Endothelial cell (in vitro differentiated cells): ENCODE results near the gene GRAMD2B. TPM values are rescaled to one million over a fixed set of nuclear protein-coding genes. Genes with fewer than 3 reads are reported as not detected.

Source experiments
- DNase-seq: peaks from one replicate; pipeline ENCODE4 v3.0.0; 2021; ENCODE audit warnings: low spot score
- H3K27ac Mint-ChIP-seq: one replicate; pipeline ENCODE4 v1.8.0; 2021; ENCODE audit warnings: mixed read lengths, inconsistent platforms; ENCODE audit not compliant: unreplicated experiment
- H3K27me3 Mint-ChIP-seq: one replicate; pipeline ENCODE4 v1.8.0; 2021; ENCODE audit warnings: mild to moderate bottlenecking, moderate library complexity, mixed read lengths, inconsistent platforms; ENCODE audit not compliant: unreplicated experiment
- H3K36me3 Mint-ChIP-seq: one replicate; pipeline ENCODE4 v1.8.0; 2021; ENCODE audit warnings: mild to moderate bottlenecking, low read depth, mixed read lengths, inconsistent platforms; ENCODE audit not compliant: unreplicated experiment
- H3K4me1 Mint-ChIP-seq: one replicate; pipeline ENCODE4 v1.8.0; 2021; ENCODE audit warnings: mild to moderate bottlenecking, mixed read lengths, inconsistent platforms; ENCODE audit not compliant: unreplicated experiment
- H3K4me3 Mint-ChIP-seq: one replicate; pipeline ENCODE4 v1.8.0; 2021; ENCODE audit warnings: mild to moderate bottlenecking, mixed read lengths, inconsistent platforms; ENCODE audit not compliant: unreplicated experiment
- H3K9me3 Mint-ChIP-seq: one replicate; pipeline ENCODE4 v1.8.0; 2021; ENCODE audit warnings: mixed read lengths, inconsistent platforms; ENCODE audit not compliant: unreplicated experiment
- total RNA-seq: library from RNA; stranded (reverse); fragmentation: NEBNext Ultra II Directional; extraction: Animal tissue kit (Norgen Biotek cat#: 25700); gene quantifications from one replicate; pipeline ENCODE4 v1.2.1, GENCODE V29; 2021; ENCODE audit not compliant: unreplicated experiment
- TF ChIP-seq, protein P1 (sequence below): fragments of 200-600 bp; sonication (generic); IDR thresholded peaks from one replicate; pipeline ENCODE4 v1.5.0; 2021; ENCODE audit warnings: antibody characterized with exemption; ENCODE audit not compliant: unreplicated experiment

Gene GRAMD2B
- total RNA-seq, 1 donor from 2014 or later: 13.4 TPM

DNA sequence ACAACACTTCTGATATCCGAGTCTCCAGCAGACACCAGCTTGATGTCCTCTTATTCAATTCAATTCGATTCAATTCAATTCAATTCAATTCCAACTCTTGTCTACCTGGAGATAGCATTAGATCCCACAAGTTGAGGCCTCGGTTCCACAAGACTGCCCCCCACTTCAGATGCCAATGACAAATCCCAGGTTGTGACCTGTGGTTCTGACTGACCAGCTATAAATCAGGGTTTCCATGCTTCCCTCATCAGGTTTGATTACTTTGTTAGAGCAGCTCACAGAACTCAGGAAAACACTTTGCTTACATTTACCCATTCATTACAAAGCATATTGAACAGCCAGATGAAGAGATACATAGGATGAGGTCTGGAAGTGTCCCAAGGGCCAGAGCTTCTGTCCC lies 89.2 kb downstream of the GRAMD2B start:
- Mint-ChIP-seq H3K9me3 (no peaks in the 10 kb centered on the region), H3K36me3 (no peaks in the 10 kb centered on the region), H3K4me1 (peaks cover 11% of the 10 kb centered on the region), H3K27me3 (peaks cover 3% of the 10 kb centered on the region), H3K27ac (no peak overlapping the region), H3K4me3 (no peak overlapping the region)
- TF ChIP-seq, protein P1, sequence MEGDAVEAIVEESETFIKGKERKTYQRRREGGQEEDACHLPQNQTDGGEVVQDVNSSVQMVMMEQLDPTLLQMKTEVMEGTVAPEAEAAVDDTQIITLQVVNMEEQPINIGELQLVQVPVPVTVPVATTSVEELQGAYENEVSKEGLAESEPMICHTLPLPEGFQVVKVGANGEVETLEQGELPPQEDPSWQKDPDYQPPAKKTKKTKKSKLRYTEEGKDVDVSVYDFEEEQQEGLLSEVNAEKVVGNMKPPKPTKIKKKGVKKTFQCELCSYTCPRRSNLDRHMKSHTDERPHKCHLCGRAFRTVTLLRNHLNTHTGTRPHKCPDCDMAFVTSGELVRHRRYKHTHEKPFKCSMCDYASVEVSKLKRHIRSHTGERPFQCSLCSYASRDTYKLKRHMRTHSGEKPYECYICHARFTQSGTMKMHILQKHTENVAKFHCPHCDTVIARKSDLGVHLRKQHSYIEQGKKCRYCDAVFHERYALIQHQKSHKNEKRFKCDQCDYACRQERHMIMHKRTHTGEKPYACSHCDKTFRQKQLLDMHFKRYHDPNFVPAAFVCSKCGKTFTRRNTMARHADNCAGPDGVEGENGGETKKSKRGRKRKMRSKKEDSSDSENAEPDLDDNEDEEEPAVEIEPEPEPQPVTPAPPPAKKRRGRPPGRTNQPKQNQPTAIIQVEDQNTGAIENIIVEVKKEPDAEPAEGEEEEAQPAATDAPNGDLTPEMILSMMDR: no peak
- DNase-seq: no peak

DNA sequence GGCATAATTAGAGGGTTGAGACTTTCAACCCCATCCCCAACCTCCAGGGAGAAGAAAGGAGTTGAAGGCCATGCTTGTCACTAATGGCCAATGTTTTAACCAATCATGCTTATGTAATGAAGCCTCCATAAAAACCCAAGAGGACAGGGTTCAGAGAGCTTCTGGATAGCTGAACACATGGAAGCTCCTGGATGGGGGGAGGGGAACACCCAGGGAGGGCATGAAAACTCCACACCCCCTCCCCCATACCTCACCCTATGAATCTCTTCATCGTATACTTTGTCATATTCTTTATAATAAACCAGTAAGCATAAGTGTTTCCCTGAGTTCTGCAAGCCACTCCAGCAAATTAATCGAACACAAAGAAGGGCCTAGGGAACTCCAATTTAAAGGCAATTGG lies 90.1 kb downstream of the GRAMD2B start:
- Mint-ChIP-seq H3K27me3 (peaks cover 3% of the 10 kb centered on the region), H3K27ac (no peak overlapping the region), H3K4me1 (peaks cover 11% of the 10 kb centered on the region), H3K9me3 (no peaks in the 10 kb centered on the region), H3K4me3 (no peak overlapping the region), H3K36me3 (no peaks in the 10 kb centered on the region)
- no peak for DNase-seq
- TF ChIP-seq, protein P1: no peak

DNA sequence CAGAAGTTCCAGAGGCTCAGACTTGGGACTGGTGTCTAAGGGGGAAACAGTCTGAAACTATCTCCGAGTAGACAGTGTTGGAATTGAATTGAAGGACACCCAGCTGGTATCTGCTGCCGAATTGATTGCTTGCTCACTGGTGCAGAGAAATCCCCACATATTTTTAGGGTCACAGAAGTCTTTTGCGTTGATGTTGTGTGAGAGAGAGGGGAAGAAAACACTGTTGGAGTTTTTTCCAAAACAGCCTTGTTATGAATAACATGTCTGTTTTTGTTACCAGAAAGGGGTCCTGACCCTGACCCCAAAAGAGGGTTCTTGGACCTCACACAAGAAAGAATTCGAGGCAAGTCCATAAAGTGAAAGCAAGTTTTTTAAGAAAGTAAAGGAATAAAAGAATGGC lies 90.5 kb downstream of the GRAMD2B start:
- Mint-ChIP-seq H3K4me3 (no peak overlapping the region), H3K36me3 (no peaks in the 10 kb centered on the region), H3K27ac (no peak overlapping the region), H3K9me3 (no peaks in the 10 kb centered on the region), H3K27me3 (peaks cover 3% of the 10 kb centered on the region), H3K4me1 (peaks cover 11% of the 10 kb centered on the region)
- TF ChIP-seq, protein P1: no peak
- DNase-seq: no peak

DNA sequence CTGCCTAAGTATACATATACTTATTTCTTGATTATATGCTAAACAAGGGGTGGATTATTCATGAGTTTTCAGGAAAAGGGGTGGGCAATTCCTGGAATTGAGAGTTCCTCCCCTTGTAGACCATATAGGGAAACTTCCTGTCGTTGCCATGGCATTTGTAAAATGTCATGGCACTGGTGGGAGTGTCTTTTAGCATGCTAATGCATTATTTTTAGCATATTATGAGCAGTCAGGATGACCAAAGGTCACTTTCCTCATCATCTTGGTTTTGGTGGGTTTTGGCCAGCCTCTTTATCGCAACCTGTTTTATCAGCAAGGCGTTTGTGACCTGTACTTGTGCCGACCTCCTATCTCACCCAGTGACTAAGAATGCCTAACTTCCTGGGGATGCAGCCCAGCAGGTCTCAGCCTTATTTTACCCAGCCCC lies 90.9 kb downstream of the GRAMD2B start:
- Mint-ChIP-seq H3K36me3 (no peaks in the 10 kb centered on the region), H3K9me3 (no peaks in the 10 kb centered on the region), H3K4me3 (no peak overlapping the region), H3K27ac (no peak overlapping the region), H3K27me3 (peaks cover 3% of the 10 kb centered on the region), H3K4me1 (peaks cover 7% of the 10 kb centered on the region)
- DNase-seq: no peak
- TF ChIP-seq, protein P1: no peak

DNA sequence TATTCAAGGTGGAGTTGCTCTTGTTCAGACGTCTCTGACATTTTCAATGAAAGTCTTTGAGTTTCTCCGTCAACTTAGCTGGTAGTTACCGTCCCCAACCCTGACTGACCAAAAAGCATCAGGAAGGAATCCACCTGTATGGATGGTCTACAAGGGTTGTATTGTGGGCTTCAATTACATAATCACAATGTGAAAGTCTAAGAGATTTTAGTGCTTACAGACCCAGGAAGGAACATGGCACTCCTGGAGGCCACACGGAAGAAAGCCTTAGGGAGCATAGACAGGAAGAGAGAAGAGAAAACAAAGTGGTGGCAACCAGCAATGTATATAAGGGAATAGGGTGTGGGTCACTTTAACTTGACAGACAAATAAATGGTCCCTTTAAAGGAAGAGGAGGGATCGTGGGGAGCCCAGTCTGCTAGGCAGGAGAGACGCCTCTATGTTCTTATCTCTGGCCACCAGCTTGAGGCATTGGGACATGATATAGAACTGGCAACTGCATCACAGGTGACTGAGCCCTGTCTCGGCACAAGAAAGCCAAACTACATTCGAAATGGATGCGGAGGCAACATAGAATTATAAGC lies 91.4 kb downstream of the GRAMD2B start:
- no peaks in the 10 kb centered on the region for H3K9me3 Mint-ChIP-seq

More for the DNA sequence above, 91.4 kb downstream of the GRAMD2B start:
- Mint-ChIP-seq H3K4me1 (peaks cover 9% of the 10 kb centered on the region), H3K36me3 (no peaks in the 10 kb centered on the region), H3K27ac (no peak overlapping the region), H3K27me3 (peaks cover 3% of the 10 kb centered on the region), H3K4me3 (no peak overlapping the region)
- DNase-seq: no peak
- TF ChIP-seq, protein P1: no peak
